Measurements from ENCODE around the gene HDLBP. TPM values are rescaled to one million over a fixed set of nuclear protein-coding genes. Genes with fewer than 3 reads are reported as not detected.

HDLBP gene
- total RNA-seq, 2 donors from 2014 or later: 404 to 447 TPM

- DNase-seq (ENCODE audit: low spot score) (peak; percentile 39), ATAC-seq (ENCODE audit: insufficient number of reproducible peaks, low FRiP score, low read depth) (peak; percentile 19)
- H3K4me3 ChIP-seq: peak within 1 kb of the TSS; percentile 80
- peak within 1 kb of the TSS; percentile 99 for H3K27ac ChIP-seq
- TF ChIP-seq, protein P1, sequence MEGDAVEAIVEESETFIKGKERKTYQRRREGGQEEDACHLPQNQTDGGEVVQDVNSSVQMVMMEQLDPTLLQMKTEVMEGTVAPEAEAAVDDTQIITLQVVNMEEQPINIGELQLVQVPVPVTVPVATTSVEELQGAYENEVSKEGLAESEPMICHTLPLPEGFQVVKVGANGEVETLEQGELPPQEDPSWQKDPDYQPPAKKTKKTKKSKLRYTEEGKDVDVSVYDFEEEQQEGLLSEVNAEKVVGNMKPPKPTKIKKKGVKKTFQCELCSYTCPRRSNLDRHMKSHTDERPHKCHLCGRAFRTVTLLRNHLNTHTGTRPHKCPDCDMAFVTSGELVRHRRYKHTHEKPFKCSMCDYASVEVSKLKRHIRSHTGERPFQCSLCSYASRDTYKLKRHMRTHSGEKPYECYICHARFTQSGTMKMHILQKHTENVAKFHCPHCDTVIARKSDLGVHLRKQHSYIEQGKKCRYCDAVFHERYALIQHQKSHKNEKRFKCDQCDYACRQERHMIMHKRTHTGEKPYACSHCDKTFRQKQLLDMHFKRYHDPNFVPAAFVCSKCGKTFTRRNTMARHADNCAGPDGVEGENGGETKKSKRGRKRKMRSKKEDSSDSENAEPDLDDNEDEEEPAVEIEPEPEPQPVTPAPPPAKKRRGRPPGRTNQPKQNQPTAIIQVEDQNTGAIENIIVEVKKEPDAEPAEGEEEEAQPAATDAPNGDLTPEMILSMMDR (IDR thresholded peaks at IDR 0.05): no peak
- H3K27me3 ChIP-seq (replicated peaks; ENCODE audit: insufficient read depth): no peaks in the 10 kb centered on the region
- peaks cover 31 to 57% of the 10 kb centered on the region in 2 donors for H3K4me1 ChIP-seq (ENCODE audit: control insufficient read depth in 1 of 2, low read depth in 2 of 2)
- no peaks in the 10 kb centered on the region for H3K36me3 ChIP-seq
- H3K9me3 ChIP-seq: no peaks in the 10 kb centered on the region
These were observed 583 bp upstream of the HDLBP start, which contains the start of gene SEPTIN2 for GRCh38 chr2:241315879-241316631. Gene SEPTIN2 (plus strand): TSS chr2:241315925. CDS start chr2:241324233, 8,308 bp downstream.

DNA sequence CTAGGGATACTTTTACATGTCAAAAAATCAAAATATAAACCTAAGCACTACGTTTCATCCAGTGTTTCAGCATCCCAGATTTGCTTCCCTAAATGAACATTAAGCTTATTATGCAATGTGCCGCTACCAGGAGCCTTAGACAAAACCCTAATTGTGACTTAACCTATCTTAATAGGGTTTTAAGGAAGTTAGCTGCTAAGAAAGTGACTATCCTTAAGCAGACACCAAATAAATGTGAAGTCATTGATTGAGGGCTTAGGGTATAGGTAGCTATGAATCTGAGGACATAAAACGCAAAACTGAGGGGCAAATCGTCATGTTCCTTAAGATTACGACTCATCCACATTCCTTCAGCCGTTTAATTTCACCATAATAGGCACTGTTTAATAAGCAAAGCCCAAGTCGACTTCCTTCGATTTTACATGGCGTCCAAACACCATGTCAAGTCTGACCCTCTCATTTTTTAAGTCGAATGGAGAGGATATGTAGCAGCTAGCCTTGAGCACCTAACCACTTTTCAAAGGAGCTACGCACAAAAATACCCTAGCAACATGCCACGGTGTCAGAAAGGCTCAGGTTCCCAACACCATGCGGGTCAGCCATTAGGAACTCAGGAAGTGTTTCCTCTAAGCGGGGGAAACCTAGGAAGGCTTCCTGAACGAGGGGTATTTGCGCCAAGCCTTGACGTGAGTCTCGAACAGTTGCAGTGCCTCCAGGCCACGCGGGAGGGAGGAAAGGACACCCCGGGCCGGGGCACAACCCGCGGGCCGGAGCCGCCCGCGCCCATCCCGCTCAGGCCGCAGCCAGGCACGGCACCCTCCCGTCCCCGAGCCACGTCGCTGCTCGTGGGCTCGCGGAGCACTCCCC is 1.0 kb downstream of the HDLBP start:
- Histone ChIP-seq H3K9me3 (no peaks in the 10 kb centered on the region), H3K27ac (peak overlapping the region; percentile 99)

GRCh38 chr2:241313543-241314095 is 1.9 kb downstream of the HDLBP start:
- DNase-seq (ENCODE audit: low spot score): no peak
- Histone ChIP-seq H3K27me3 (replicated peaks; ENCODE audit: insufficient read depth) (no peaks in the 10 kb centered on the region), H3K27ac (no peak overlapping the region), H3K4me1 (ENCODE audit: control insufficient read depth in 1 of 2, low read depth in 2 of 2) (peaks cover 31 to 47% of the 10 kb centered on the region in 2 donors), H3K4me3 (peak overlapping the region; percentile 80), H3K9me3 (no peaks in the 10 kb centered on the region), H3K36me3 (no peaks in the 10 kb centered on the region)
- TF ChIP-seq, protein P1 (IDR thresholded peaks at IDR 0.05): no peak
- ATAC-seq (ENCODE audit: insufficient number of reproducible peaks, low FRiP score, low read depth): no peak

More for the DNA sequence above, 1.0 kb downstream of the HDLBP start:
- H3K4me3 ChIP-seq: peak overlapping the region; percentile 80
- no peak for DNase-seq (ENCODE audit: low spot score)
- H3K27me3 ChIP-seq (replicated peaks; ENCODE audit: insufficient read depth): no peaks in the 10 kb centered on the region
- TF ChIP-seq, protein P1 (IDR thresholded peaks at IDR 0.05): no peak
- no peaks in the 10 kb centered on the region for H3K36me3 ChIP-seq
- ATAC-seq (ENCODE audit: insufficient number of reproducible peaks, low FRiP score, low read depth): no peak
- H3K4me1 ChIP-seq (ENCODE audit: control insufficient read depth in 1 of 2, low read depth in 2 of 2): peaks cover 29 to 48% of the 10 kb centered on the region in 2 donors

DNA sequence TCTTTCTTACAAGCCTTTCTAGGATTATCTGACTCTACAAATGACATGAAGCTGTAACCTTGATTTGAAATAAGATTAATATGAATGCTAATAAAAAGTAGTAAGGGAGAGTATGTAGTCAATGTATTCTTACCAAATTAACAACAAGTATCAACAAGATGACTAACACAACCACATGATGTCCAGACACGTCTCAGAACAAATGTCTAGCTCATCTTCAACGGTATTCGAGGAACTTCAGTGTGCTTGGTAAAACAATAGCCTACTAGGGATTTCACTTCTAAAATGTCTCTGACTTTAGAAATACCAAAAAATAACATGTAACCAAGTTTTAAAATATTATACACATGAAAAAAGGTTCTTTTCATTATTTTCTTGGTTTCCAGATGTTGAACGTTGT is 3.4 kb downstream of the HDLBP start:
- ATAC-seq (ENCODE audit: insufficient number of reproducible peaks, low FRiP score, low read depth) (no peak), DNase-seq (ENCODE audit: low spot score) (no peak)
- Histone ChIP-seq H3K4me1 (ENCODE audit: control insufficient read depth in 1 of 2, low read depth in 2 of 2) (peaks cover 23 to 41% of the 10 kb centered on the region in 2 donors), H3K36me3 (no peaks in the 10 kb centered on the region), H3K27me3 (replicated peaks; ENCODE audit: insufficient read depth) (no peaks in the 10 kb centered on the region), H3K4me3 (no peak overlapping the region), H3K27ac (no peak overlapping the region), H3K9me3 (no peaks in the 10 kb centered on the region)
- TF ChIP-seq, protein P1 (IDR thresholded peaks at IDR 0.05): no peak
